ENCODE data around the gene MAML3. TPM values are rescaled to one million over a fixed set of nuclear protein-coding genes. Genes with fewer than 3 reads are reported as not detected.

MAML3 gene
- total RNA-seq, 2 donors from 2014 or later, result 29.2 to 32.2 TPM

DNA sequence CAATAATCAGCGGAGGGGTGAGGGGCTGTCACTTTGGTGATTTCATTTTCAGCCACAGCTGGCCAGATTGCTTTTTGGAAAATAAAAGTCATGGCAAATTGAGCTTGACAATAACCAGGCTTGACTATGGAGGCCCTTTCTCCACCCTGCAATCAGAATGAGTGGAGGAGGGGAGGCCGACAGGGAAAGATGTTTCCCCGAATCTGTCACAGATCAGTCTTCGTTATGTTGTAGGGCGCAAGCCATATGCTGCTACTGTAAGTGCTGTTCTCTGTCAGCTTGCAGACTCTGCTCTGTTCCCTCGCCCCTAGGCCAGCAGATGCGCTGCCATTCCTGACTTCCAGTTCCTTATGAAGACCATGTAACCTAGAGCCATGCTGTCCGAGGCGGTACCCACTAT lies 374.3 kb downstream of the MAML3 start:
- H3K9me3 Mint-ChIP-seq, result no peaks in the 10 kb centered on the region
- H3K27me3 Mint-ChIP-seq (ENCODE audit: insufficient read depth), result no peaks in the 10 kb centered on the region
- Histone ChIP-seq H3K36me3 (ENCODE audit: control insufficient read depth, insufficient read depth, low read length) (peaks cover under 1% of the 10 kb centered on the region), H3K27me3 (ENCODE audit: control insufficient read depth, insufficient read depth, low read length, poor library complexity, severe bottlenecking) (no peaks in the 10 kb centered on the region), H3K4me3 (ENCODE audit: low read length) (no peak overlapping the region), H3K9ac (ENCODE audit: extremely low read depth, low read length, poor library complexity, severe bottlenecking) (no peak overlapping the region), H3K9me3 (ENCODE audit: control insufficient read depth, low read length) (no peaks in the 10 kb centered on the region), H3K27ac (ENCODE audit: low read depth, low read length) (no peak overlapping the region), H3K4me1 (ENCODE audit: control insufficient read depth, insufficient read depth, low read length) (peaks cover 23% of the 10 kb centered on the region)
- DNase-seq, result no peak
- peaks cover 49% of the 10 kb centered on the region for H3K4me1 Mint-ChIP-seq
- TF ChIP-seq, protein P1, sequence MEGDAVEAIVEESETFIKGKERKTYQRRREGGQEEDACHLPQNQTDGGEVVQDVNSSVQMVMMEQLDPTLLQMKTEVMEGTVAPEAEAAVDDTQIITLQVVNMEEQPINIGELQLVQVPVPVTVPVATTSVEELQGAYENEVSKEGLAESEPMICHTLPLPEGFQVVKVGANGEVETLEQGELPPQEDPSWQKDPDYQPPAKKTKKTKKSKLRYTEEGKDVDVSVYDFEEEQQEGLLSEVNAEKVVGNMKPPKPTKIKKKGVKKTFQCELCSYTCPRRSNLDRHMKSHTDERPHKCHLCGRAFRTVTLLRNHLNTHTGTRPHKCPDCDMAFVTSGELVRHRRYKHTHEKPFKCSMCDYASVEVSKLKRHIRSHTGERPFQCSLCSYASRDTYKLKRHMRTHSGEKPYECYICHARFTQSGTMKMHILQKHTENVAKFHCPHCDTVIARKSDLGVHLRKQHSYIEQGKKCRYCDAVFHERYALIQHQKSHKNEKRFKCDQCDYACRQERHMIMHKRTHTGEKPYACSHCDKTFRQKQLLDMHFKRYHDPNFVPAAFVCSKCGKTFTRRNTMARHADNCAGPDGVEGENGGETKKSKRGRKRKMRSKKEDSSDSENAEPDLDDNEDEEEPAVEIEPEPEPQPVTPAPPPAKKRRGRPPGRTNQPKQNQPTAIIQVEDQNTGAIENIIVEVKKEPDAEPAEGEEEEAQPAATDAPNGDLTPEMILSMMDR (conservative IDR thresholded peaks at IDR 0.05), result no peak
- H3K4me3 Mint-ChIP-seq, result no peak overlapping the region
- WGBS, 2 experiments (ENCODE audit: insufficient coverage in 1 of 2, insufficient read length in 1 of 2), result 95 to 98% methylated on average over 9 of the region's 9 CpGs
- peaks cover 2% of the 10 kb centered on the region for H3K36me3 Mint-ChIP-seq (ENCODE audit: low read depth)
- no peak overlapping the region for H3K27ac Mint-ChIP-seq

DNA sequence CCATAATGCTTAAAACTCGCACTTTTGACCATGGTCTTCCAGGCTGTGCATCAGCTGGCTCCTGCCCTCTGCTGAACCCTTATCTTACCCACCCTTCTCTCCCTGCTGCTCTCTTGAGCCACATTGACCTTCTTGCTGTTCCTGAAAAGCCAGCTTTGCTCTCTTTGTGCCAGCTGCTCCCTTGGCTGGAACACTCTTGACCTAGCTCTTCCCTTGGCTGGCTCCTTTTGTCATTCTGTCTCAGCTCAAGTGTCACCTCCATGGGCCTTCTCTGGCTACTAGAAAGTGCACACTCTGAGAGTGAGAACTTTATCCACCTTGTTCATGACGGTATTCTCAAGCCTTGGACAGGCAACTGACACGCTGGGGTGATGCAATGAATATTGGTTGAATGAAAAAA lies 376.2 kb downstream of the MAML3 start:
- no peak for DNase-seq
- peaks cover 7% of the 10 kb centered on the region for H3K36me3 ChIP-seq (ENCODE audit: control insufficient read depth, insufficient read depth, low read length)
- WGBS, 2 experiments (ENCODE audit: insufficient coverage in 1 of 2, insufficient read length in 1 of 2), result 95 to 100% methylated on average over 3 of the region's 3 CpGs
- TF ChIP-seq, protein P1 (conservative IDR thresholded peaks at IDR 0.05), result no peak
- Mint-ChIP-seq H3K36me3 (ENCODE audit: low read depth) (no peaks in the 10 kb centered on the region), H3K4me3 (no peak overlapping the region), H3K27me3 (ENCODE audit: insufficient read depth) (no peaks in the 10 kb centered on the region), H3K27ac (no peak overlapping the region), H3K4me1 (peaks cover 39% of the 10 kb centered on the region), H3K9me3 (no peaks in the 10 kb centered on the region)
- peaks cover 6% of the 10 kb centered on the region for H3K9me3 ChIP-seq (ENCODE audit: control insufficient read depth, low read length)
- peaks cover 23% of the 10 kb centered on the region for H3K4me1 ChIP-seq (ENCODE audit: control insufficient read depth, insufficient read depth, low read length)
- H3K9ac ChIP-seq (ENCODE audit: extremely low read depth, low read length, poor library complexity, severe bottlenecking), result no peak overlapping the region
- no peak overlapping the region for H3K27ac ChIP-seq (ENCODE audit: low read depth, low read length)
- H3K4me3 ChIP-seq (ENCODE audit: low read length), result no peak overlapping the region
- H3K27me3 ChIP-seq (ENCODE audit: control insufficient read depth, insufficient read depth, low read length, poor library complexity, severe bottlenecking), result no peaks in the 10 kb centered on the region

- Mint-ChIP-seq H3K36me3 (ENCODE audit: low read depth) (no peaks in the 10 kb centered on the region), H3K4me3 (peak overlapping the region; percentile 16), H3K9me3 (no peaks in the 10 kb centered on the region), H3K4me1 (peaks cover 39% of the 10 kb centered on the region), H3K27me3 (ENCODE audit: insufficient read depth) (no peaks in the 10 kb centered on the region), H3K27ac (peak overlapping the region; percentile 88)
- DNase-seq, result no peak
- Histone ChIP-seq H3K4me3 (ENCODE audit: low read length) (peak overlapping the region; percentile 35), H3K36me3 (ENCODE audit: control insufficient read depth, insufficient read depth, low read length) (peaks cover 7% of the 10 kb centered on the region), H3K27me3 (ENCODE audit: control insufficient read depth, insufficient read depth, low read length, poor library complexity, severe bottlenecking) (no peaks in the 10 kb centered on the region), H3K27ac (ENCODE audit: low read depth, low read length) (no peak overlapping the region), H3K9me3 (ENCODE audit: control insufficient read depth, low read length) (peaks cover 6% of the 10 kb centered on the region), H3K9ac (ENCODE audit: extremely low read depth, low read length, poor library complexity, severe bottlenecking) (peak overlapping the region; percentile 17), H3K4me1 (ENCODE audit: control insufficient read depth, insufficient read depth, low read length) (peaks cover 23% of the 10 kb centered on the region)
- TF ChIP-seq, protein P1 (conservative IDR thresholded peaks at IDR 0.05), result no peak
- 41% methylated on average over 3 to 4 of the region's 4 CpGs for WGBS, 2 experiments (ENCODE audit: insufficient coverage in 1 of 2, insufficient read length in 1 of 2)
Measured at GRCh38 chr4:139776235-139776634, 377.7 kb downstream of the MAML3 start.
